ENCODE data around the gene HNRNPAB.
"Not testable (repeated sequence)": the region's sequence is repeated elsewhere in the genome, so short reads cannot be mapped to it uniquely, and the experiment has no call there.

HNRNPAB gene

GRCh38 chr5:178212241-178213002 lies 8.1 kb downstream of the HNRNPAB start:
- DNase-seq (ENCODE audit: low spot score), result no peak

- no peak for DNase-seq (ENCODE audit: low spot score)
Measured at GRCh38 chr5:178213003-178213461, 8.7 kb downstream of the HNRNPAB start.

- no peak for DNase-seq (ENCODE audit: low spot score)
Measured at GRCh38 chr5:178213748-178214151, 9.4 kb downstream of the HNRNPAB start.

GRCh38 chr5:178214160-178214803 lies 9.9 kb downstream of the HNRNPAB start:
- DNase-seq (ENCODE audit: low spot score), result no peak

- DNase-seq (ENCODE audit: low spot score), result no peak
Measured at GRCh38 chr5:178215280-178216002, 11.1 kb downstream of the HNRNPAB start.

- no peak for DNase-seq (ENCODE audit: low spot score)
Measured at GRCh38 chr5:178216088-178216534, 11.8 kb downstream of the HNRNPAB start.

GRCh38 chr5:178216779-178217178 lies 12.4 kb downstream of the HNRNPAB start:
- DNase-seq (ENCODE audit: low spot score), result no peak

GRCh38 chr5:178218237-178218776 lies 14.0 kb downstream of the HNRNPAB start:
- DNase-seq (ENCODE audit: low spot score), result no peak

GRCh38 chr5:178218827-178219226 lies 14.5 kb downstream of the HNRNPAB start:
- DNase-seq (ENCODE audit: low spot score), result no peak

- no peak for DNase-seq (ENCODE audit: low spot score)
Measured at GRCh38 chr5:178221282-178221681, 16.9 kb downstream of the HNRNPAB start.

- no peak for DNase-seq (ENCODE audit: low spot score)
Measured at GRCh38 chr5:178221853-178222252, 17.5 kb downstream of the HNRNPAB start.

- DNase-seq (ENCODE audit: low spot score), result no peak
Measured at GRCh38 chr5:178222292-178222691, 18.0 kb downstream of the HNRNPAB start.

- DNase-seq (ENCODE audit: low spot score), result no peak
Measured at GRCh38 chr5:178223196-178223773, 19.0 kb downstream of the HNRNPAB start.

GRCh38 chr5:178223828-178224335 lies 19.5 kb downstream of the HNRNPAB start:
- no peak for DNase-seq (ENCODE audit: low spot score)

- no peak for DNase-seq (ENCODE audit: low spot score)
Measured at GRCh38 chr5:178224403-178224802, 20.1 kb downstream of the HNRNPAB start.

GRCh38 chr5:178225174-178225573 lies 20.8 kb downstream of the HNRNPAB start:
- no peak for DNase-seq (ENCODE audit: low spot score)

- no peak for DNase-seq (ENCODE audit: low spot score)
Measured at GRCh38 chr5:178227138-178227659, 22.9 kb downstream of the HNRNPAB start.

GRCh38 chr5:178227929-178228328 lies 23.6 kb downstream of the HNRNPAB start:
- DNase-seq (ENCODE audit: low spot score), result no peak

GRCh38 chr5:178228609-178229008 lies 24.3 kb downstream of the HNRNPAB start:
- no peak for DNase-seq (ENCODE audit: low spot score)

GRCh38 chr5:178229111-178229510 lies 24.8 kb downstream of the HNRNPAB start:
- not testable (repeated sequence) for DNase-seq (ENCODE audit: low spot score)

GRCh38 chr5:178229861-178230260 lies 25.5 kb downstream of the HNRNPAB start:
- DNase-seq (ENCODE audit: low spot score), result no peak

Data from cerebellar cortex (tissue), 1 donor.